HK-2 (cell line): ENCODE data around the gene KCNMB2.

Source experiments
- DNase-seq: peaks from one replicate; pipeline ENCODE4 v3.0.0-alpha.2; 2018; ENCODE audit not compliant: unreplicated experiment

The KCNMB2 gene

DNA sequence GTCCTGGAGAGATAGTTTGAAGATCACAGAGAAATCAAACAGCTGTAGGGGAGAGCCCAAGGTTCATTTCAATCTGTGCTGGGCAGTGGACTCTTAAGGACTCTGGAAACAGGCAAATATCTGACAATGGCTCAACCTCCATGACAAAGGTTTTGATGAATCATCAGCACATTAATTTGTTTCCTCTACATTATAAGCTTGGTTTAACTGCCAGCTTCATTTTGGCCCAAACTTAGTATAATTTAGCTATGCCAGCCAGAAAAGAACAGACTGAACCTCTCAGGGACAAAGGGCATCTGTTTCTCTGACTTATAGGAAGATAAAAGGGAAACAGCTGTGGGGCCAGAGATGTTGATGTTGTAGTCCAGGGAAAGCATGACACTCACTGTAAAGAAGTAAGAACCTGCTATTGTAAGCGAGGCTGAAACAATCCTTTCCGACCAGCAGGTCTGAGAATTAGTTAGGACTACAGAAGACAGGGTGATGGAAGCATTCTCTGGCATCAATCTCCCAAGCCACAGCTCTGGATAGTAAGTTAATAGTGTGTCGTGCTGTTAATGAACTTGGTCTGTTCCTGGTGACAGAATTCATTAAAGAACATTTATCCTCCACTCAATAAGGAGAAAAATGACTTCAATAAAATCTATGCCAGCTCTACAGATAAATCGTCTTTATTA is 110.1 kb downstream of the KCNMB2 start:
- no peak for DNase-seq

- DNase-seq: no peak
Observed at GRCh38 chr3:178655488-178655887, 119.3 kb downstream of the KCNMB2 start.

- no peak for DNase-seq
Observed at GRCh38 chr3:178658694-178659325, 122.6 kb downstream of the KCNMB2 start.

DNA sequence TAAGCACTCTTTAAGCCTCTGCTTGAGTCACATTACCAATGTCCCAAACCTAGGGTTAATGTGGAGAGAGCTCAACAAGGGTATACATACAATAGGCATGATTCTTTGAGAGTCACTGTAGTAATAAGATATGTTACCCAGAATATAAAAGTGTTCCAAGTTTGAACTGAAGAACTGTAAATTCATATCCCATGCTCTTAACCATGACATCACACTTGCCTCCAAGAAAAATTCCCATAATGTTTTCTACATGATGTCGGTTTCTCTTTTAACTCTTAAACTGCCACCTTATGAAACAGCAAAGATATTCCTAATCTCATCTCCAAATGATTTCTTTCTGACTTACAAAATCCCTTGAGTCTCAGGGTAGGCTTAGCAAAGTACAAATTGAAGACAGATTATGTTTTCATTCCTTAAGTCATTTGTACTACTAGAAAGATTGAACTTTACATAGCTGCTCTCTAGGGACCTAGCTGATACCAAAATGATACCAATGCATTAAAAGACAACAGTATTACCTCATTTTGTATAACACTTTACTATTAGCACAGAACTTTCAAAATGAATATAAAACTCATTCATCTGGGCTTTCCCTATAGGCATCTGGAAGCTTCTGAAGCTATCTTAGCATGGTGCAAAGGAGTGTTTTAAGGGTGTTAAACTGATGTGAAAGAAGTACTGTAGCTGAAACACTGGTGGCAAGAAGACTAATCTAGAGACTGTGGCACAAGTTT is 127.1 kb downstream of the KCNMB2 start:
- DNase-seq: no peak

DNA sequence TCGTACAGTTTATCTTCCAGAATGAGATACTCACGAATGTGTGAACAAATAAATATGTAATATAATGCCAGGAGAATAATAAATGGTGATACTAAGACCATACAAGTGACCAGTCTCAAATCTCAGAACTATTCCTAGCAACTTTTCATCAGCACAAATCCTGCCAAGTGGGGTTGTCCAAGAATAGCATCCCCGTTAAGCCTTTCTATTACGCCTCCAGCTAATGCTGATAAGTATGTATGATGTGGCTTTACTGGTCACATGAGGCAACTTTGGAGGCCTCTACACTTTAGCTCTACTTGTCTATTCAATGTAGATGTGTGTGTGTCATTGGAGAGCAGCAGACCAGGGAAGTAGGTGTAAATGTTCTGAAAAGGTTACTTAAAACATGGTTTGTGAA is 129.5 kb downstream of the KCNMB2 start:
- no peak for DNase-seq

- no peak for DNase-seq
Observed at GRCh38 chr3:178669022-178669601, 132.9 kb downstream of the KCNMB2 start.

GRCh38 chr3:178669758-178670157 is 133.5 kb downstream of the KCNMB2 start:
- DNase-seq: no peak

DNA sequence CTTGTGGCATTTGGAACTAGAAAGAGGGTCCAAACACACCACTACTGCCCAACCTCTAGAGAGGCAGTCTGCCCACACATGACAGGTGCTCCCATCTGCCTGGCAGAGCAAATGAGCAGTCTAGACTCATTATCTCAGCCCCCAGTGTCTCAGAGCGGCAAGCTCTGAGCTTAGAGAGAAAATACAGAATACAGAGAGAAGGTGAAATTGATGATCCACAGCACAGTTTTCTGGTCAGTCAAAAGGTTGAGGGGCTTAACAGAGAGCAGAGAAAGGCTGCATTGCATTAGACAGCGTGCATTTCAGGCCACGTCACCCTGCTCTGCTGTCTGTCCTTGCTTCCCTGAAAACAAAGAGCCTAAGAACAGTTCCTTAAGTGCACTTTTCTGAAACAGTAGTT is 135.1 kb downstream of the KCNMB2 start:
- no peak for DNase-seq

GRCh38 chr3:178671791-178672190 is 135.6 kb downstream of the KCNMB2 start:
- DNase-seq: no peak

DNA sequence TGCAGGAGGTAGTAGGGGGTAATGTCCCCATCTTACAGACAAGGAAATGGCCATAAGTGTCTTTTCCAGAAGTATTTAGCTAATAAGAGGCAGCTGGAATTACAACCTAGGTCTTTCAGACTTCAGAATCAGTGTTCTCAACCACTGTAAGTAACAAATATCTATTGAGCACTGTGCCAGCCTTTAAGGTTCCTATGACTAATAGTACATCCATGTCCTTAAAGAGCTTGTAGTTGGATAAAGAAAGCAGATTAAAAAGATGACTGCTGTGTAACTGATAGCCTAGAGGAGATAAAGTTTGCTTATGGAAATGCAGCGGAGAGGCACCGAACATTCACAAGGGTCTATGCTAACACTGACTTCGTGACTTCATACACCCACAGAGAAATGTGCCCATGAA is 136.0 kb downstream of the KCNMB2 start:
- DNase-seq: no peak

GRCh38 chr3:178673529-178673928 is 137.3 kb downstream of the KCNMB2 start:
- no peak for DNase-seq

- DNase-seq: no peak
Observed at GRCh38 chr3:178676077-178676476, 139.8 kb downstream of the KCNMB2 start.

GRCh38 chr3:178676942-178677790 is 140.9 kb downstream of the KCNMB2 start:
- no peak for DNase-seq

GRCh38 chr3:178677961-178678360 is 141.7 kb downstream of the KCNMB2 start:
- no peak for DNase-seq

GRCh38 chr3:178680037-178680436 is 143.8 kb downstream of the KCNMB2 start:
- no peak for DNase-seq

GRCh38 chr3:178680489-178680888 is 144.3 kb downstream of the KCNMB2 start:
- DNase-seq: no peak

DNA sequence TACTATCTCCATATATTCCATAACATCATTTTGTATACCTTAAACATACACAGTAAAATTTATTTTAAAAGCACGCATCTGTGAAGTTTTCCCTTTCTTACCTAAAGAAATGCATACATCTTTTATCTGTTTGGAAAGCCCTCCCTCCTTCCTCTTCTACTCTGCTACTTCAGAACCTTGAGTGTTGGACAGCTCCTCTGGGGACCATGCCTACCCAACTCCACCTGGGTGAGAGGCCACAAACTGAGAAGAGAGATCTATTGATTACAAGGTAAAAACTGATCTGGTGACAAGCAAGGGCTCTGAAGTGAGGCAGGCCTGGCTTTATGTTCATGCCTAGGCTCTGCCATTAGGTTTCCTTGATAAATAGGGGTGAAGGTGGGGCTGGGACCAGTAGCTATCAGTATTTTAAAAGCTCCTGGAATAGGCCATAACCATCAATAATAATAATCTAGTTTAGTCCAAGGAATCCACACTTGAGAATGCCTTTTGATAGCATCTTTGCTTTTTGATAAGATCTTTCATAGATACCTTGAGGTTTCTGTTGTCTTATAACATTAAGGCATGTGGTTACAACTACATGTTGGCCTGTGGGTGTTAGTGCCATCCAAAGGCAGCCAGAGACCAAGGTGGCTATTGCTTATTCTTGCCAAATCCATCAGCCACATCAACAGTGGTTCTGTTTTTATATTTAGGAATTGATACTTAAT is 148.8 kb downstream of the KCNMB2 start:
- DNase-seq: peak; percentile 2

DNA sequence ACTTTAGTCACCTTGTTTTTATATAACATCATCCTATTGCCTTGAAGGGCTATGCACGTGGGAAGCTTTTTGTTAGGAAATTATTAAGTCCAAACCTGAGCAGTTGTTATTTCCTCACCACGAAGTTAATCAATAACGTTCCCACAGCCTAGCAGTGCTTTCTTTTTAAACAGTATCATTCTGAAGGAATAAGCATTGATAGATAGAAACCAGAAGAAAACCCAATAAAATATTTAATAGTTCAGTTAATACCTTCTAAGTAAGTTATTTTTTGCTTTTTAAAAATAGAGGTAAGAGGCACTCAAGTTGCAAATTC is 149.3 kb downstream of the KCNMB2 start:
- DNase-seq: no peak

GRCh38 chr3:178686826-178687225 is 150.6 kb downstream of the KCNMB2 start:
- DNase-seq: no peak

- no peak for DNase-seq
Observed at GRCh38 chr3:178690571-178690970, 154.3 kb downstream of the KCNMB2 start.

GRCh38 chr3:178699364-178699763 is 163.1 kb downstream of the KCNMB2 start:
- DNase-seq: no peak
